ENCODE measurements around the gene PRKCA.

GRCh38 chr17:66841328-66841727 is 538.9 kb downstream of the PRKCA start:
- TF ChIP-seq JUN (CRISPR knock-in tag; IDR thresholded peaks at IDR 0.05) (no peak), CTCF (IDR thresholded peaks at IDR 0.05) (no peak), IRF2 (CRISPR knock-in tag; IDR thresholded peaks at IDR 0.05; ENCODE audit: borderline replicate concordance, low read depth) (no peak), ZNF121 (CRISPR knock-in tag; IDR thresholded peaks at IDR 0.05) (no peak), ATF3 (CRISPR knock-in tag; conservative IDR thresholded peaks at IDR 0.05) (no peak), ZNF281 (CRISPR knock-in tag; IDR thresholded peaks at IDR 0.05) (no peak), PREB (CRISPR knock-in tag; IDR thresholded peaks at IDR 0.05; ENCODE audit: borderline replicate concordance) (no peak), IRF1 (CRISPR knock-in tag; IDR thresholded peaks at IDR 0.05) (no peak), CREM (CRISPR knock-in tag; IDR thresholded peaks at IDR 0.05) (no peak), E2F4 (CRISPR knock-in tag; IDR thresholded peaks at IDR 0.05; ENCODE audit: borderline replicate concordance, low read depth) (no peak), ZNF532 (CRISPR knock-in tag; IDR thresholded peaks at IDR 0.05; ENCODE audit: borderline replicate concordance) (no peak), MYBL2 (CRISPR knock-in tag; IDR thresholded peaks at IDR 0.05) (no peak), SMAD4 (CRISPR knock-in tag; IDR thresholded peaks at IDR 0.05) (no peak), GRHL2 (CRISPR knock-in tag; IDR thresholded peaks at IDR 0.05; ENCODE audit: insufficient replicate concordance, severe bottlenecking) (no peak)

Measured in WTC11 (cell line).